A549 (cell line): Measurements from ENCODE around the gene DPP10. TPM values are rescaled to one million over a fixed set of nuclear protein-coding genes. Genes with fewer than 3 reads are reported as not detected.

Source experiments
- ATAC-seq, 2 experiments: fragments of 200-7000 bp in 1 of 2; fragments of >200 bp in 1 of 2; cut with Nextera tagmentation in 1 of 2; cut with Tn5 transposase in 1 of 2; 3 replicates each; pipeline versions ENCODE4 v1.8.0 to v1.9.1; 2018 to 2020; ENCODE audit warnings: mild to moderate bottlenecking in 1 of 2, moderate library complexity in 1 of 2
- CTCF ChIA-PET: fragments of 300-600 bp; sonication (Branson Sonifier 250); formaldehyde crosslinking; extraction: SDS; loops from one replicate; lab custom pipeline; 2021; ENCODE audit warnings: antibody characterized with exemption, inconsistent platforms; lab: Yijun Ruan, JAX
- POLR2A ChIA-PET: fragments of 350-600 bp; formaldehyde crosslinking; extraction: SDS; loops from one replicate; lab custom pipeline; 2021; ENCODE audit warnings: antibody characterized with exemption, inconsistent platforms; lab: Yijun Ruan, JAX
- DNase-seq, 2 experiments: peaks; one replicate each; pipeline versions ENCODE4 v3.0.0 to v3.0.0-alpha.2; 2011 to 2016; ENCODE audit warnings: low read depth in 1 of 2, low spot score in 1 of 2
- FAIRE-seq: peaks from 2 replicates; lab custom pipeline; 2011; peaks lifted over from hg19 to GRCh38; lab: Jason Lieb, UNC
- H3K27ac ChIP-seq, 2 experiments: fragments of >200 bp; sonication (Bioruptor Twin); formaldehyde crosslinking; 3 replicates each; pipeline ENCODE4 v1.5.1; 2016 to 2017
- H3K4me1 ChIP-seq: fragments of >200 bp; sonication (Bioruptor Twin); formaldehyde crosslinking; 3 replicates; pipeline ENCODE4 v1.6.1; 2016
- H3K4me2 ChIP-seq: fragments of >200 bp; sonication (Bioruptor Twin); formaldehyde crosslinking; 3 replicates; pipeline ENCODE4 v1.6.1; 2016
- H3K4me3 ChIP-seq: fragments of >200 bp; sonication (Bioruptor Twin); formaldehyde crosslinking; 3 replicates; pipeline ENCODE4 v1.5.1; 2016
- H3K9me3 ChIP-seq: fragments of >200 bp; sonication (Bioruptor Twin); formaldehyde crosslinking; 3 replicates; pipeline ENCODE4 v1.6.1; 2016
- BHLHE40 ChIP-seq: IDR thresholded peaks from 2 replicates; pipeline ENCODE4 v1.6.1; 2012; ENCODE audit warnings: low read depth, low read length, inconsistent platforms
- CEBPB ChIP-seq, 2 experiments: fragments of >200 bp in 1 of 2; sonication (Bioruptor Twin) in 1 of 2; formaldehyde crosslinking in 1 of 2; IDR thresholded peaks; 2 replicates each; pipeline ENCODE4 v1.6.1; 2012 to 2016
- CHD4 ChIP-seq: fragments of 200-600 bp; sonication (generic); IDR thresholded peaks from 2 replicates; pipeline ENCODE4 v1.6.1; 2016; ENCODE audit warnings: antibody characterized with exemption, mild to moderate bottlenecking, borderline replicate concordance
- EHMT2 ChIP-seq: fragments of 200-600 bp; sonication (generic); IDR thresholded peaks from 2 replicates; pipeline ENCODE4 v1.6.1; 2016; ENCODE audit warnings: antibody characterized with exemption, low read depth, mild to moderate bottlenecking, moderate library complexity
- ELK1 ChIP-seq: fragments of 150-350 bp; IDR thresholded peaks from 2 replicates; pipeline ENCODE4 v1.6.1; 2014; ENCODE audit warnings: low read depth, mild to moderate bottlenecking, low read length
- FOXS1 ChIP-seq: fragments of 250-450 bp; sonication (Bioruptor Pico); IDR thresholded peaks from 2 replicates; pipeline ENCODE4 v1.5.0; 2020; ENCODE audit warnings: mild to moderate bottlenecking, moderate library complexity
- GATA3 ChIP-seq: IDR thresholded peaks from 2 replicates; pipeline ENCODE4 v1.6.1; 2012; ENCODE audit warnings: borderline replicate concordance
- HDAC2 ChIP-seq: fragments of 200-600 bp; sonication (generic); IDR thresholded peaks from 2 replicates; pipeline ENCODE4 v1.6.1; 2016
- HOXB13 ChIP-seq: fragments of 250-450 bp; sonication (Bioruptor Pico); IDR thresholded peaks from 2 replicates; pipeline ENCODE4 v1.5.0; 2020; ENCODE audit warnings: low read depth, mild to moderate bottlenecking, moderate library complexity
- HOXB5 ChIP-seq: fragments of 250-450 bp; sonication (Bioruptor Pico); IDR thresholded peaks from 2 replicates; pipeline ENCODE4 v1.5.0; 2020; ENCODE audit warnings: mild to moderate bottlenecking, moderate library complexity
- JUNB ChIP-seq: fragments of >200 bp; sonication (Bioruptor Twin); formaldehyde crosslinking; IDR thresholded peaks from 2 replicates; pipeline ENCODE4 v1.6.1; 2016
- KDM1A ChIP-seq: fragments of 200-600 bp; sonication (generic); IDR thresholded peaks from 2 replicates; pipeline ENCODE4 v1.6.1; 2016; ENCODE audit warnings: low read depth, mild to moderate bottlenecking
- KDM5A ChIP-seq: fragments of 200-600 bp; sonication (generic); IDR thresholded peaks from 2 replicates; pipeline ENCODE4 v1.6.1; 2016; ENCODE audit warnings: antibody characterized with exemption, mild to moderate bottlenecking
- MAFK ChIP-seq: fragments of 450-650 bp; IDR thresholded peaks from 2 replicates; pipeline ENCODE4 v1.6.1; 2014; ENCODE audit not compliant: partially characterized antibody
- MAX ChIP-seq: IDR thresholded peaks from 2 replicates; pipeline ENCODE4 v1.6.1; 2012
- MAZ ChIP-seq: fragments of 150-350 bp; IDR thresholded peaks from 2 replicates; pipeline ENCODE4 v1.6.1; 2014; ENCODE audit warnings: antibody characterized with exemption, low read depth, low read length, borderline replicate concordance
- NFE2L2 ChIP-seq: fragments of 150-350 bp; conservative IDR thresholded peaks from 2 replicates; pipeline ENCODE4 v1.6.1; 2014; ENCODE audit warnings: low read length
- NPAS2 ChIP-seq: fragments of 250-450 bp; sonication (Bioruptor Pico); IDR thresholded peaks from 2 replicates; pipeline ENCODE4 v1.8.0; 2022; ENCODE audit warnings: mild to moderate bottlenecking, moderate library complexity, borderline replicate concordance
- NR3C1 ChIP-seq: fragments of >200 bp; sonication (Bioruptor Twin); formaldehyde crosslinking; IDR thresholded peaks from 3 replicates; pipeline ENCODE4 v1.6.1; 2017
- PHF8 ChIP-seq: fragments of 200-600 bp; sonication (generic); IDR thresholded peaks from 2 replicates; pipeline ENCODE4 v1.6.1; 2016; ENCODE audit warnings: low read depth, mild to moderate bottlenecking, antibody characterized with exemption, moderate library complexity, borderline replicate concordance
- POLR2A ChIP-seq: IDR thresholded peaks from 2 replicates; pipeline ENCODE4 v1.6.1; 2012; ENCODE audit warnings: mild to moderate bottlenecking, low read length
- RAD21 ChIP-seq, 2 experiments: fragments of >200 bp in 1 of 2; sonication (Bioruptor Twin) in 1 of 2; formaldehyde crosslinking in 1 of 2; IDR thresholded peaks in 1 of 2; conservative IDR thresholded peaks in 1 of 2; 2 replicates in 1 of 2; 3 replicates in 1 of 2; pipeline ENCODE4 v1.6.1; 2012 to 2018; ENCODE audit warnings: inconsistent platforms in 1 of 2
- RFX5 ChIP-seq: fragments of 450-650 bp; IDR thresholded peaks from 2 replicates; pipeline ENCODE4 v1.7.1; 2014; ENCODE audit warnings: antibody characterized with exemption, mild to moderate bottlenecking, moderate library complexity
- ZNF302 ChIP-seq: fragments of 250-450 bp; sonication (Bioruptor Pico); IDR thresholded peaks from 2 replicates; pipeline ENCODE4 v1.9.0; 2021; ENCODE audit warnings: inconsistent platforms, mild to moderate bottlenecking, moderate library complexity
- WGBS: methylation state at CpG from one replicate; pipeline ENCODE4 v1.1.6; 2017; ENCODE audit errors: missing lambda C conversion rate; 5-methylcytosine and 5-hydroxymethylcytosine counted together
- polyA plus RNA-seq, 4 experiments: library from polyadenylated mRNA; depleted of rRNA in 3 of 4; stranded (reverse); fragments of >200 nt; fragmentation: RNase III in 1 of 4; extraction: RNeasy Plus Mini Kit Qiagen cat#74134 plus additional on column Dnase treatment in 1 of 4; gene quantifications; 2 replicates in 3 of 4; 3 replicates in 1 of 4; pipeline ENCODE4 v1.2.3, GENCODE V29; 2011 to 2017

DPP10 gene
- polyA plus RNA-seq, 2 of the 4 experiments (the other 2 are of a cell fraction): not detected

DNA sequence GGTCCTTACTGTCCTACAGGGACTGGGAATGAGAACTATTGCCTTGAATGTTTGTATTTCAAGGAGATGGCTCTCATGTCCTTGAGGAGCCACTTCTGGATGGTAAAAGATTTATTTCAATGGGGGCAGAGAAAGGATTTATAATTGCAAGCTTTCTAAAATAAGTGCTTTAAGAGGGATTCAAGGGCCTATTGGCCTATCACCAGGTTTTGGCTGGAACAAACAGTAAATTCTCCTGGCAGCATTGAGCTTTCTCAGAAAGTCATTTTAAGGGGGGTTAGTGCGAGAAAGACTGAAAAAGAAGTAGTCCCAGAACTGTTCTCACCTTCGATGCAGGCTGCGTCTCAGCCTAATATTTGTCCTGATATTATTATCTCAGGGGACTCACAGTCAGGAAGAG is 29.8 kb downstream of the DPP10 start (continued):
- no peak for TF ChIP-seq GATA3
- no peak for TF ChIP-seq NFE2L2
- no peak for TF ChIP-seq ZNF302 (CRISPR knock-in tag)

- no peak for ATAC-seq
- TF ChIP-seq HOXB13 (CRISPR knock-in tag) (no peak), EHMT2 (no peak), PHF8 (no peak), NPAS2 (CRISPR knock-in tag) (no peak), HOXB5 (CRISPR knock-in tag) (no peak), KDM5A (no peak), MAFK (no peak), CEBPB (IDR thresholded peaks at IDR 0.05) (no peak), JUNB (no peak), RAD21 (conservative IDR thresholded peaks at IDR 0.05 in 1 of 2, IDR thresholded peaks at IDR 0.05 in 1 of 2) (no peak), RFX5 (no peak), POLR2A (no peak), KDM1A (no peak), ELK1 (no peak), NR3C1 (no peak), CHD4 (no peak)
- 0% methylated on average over 1 of the region's 1 CpG for WGBS
- Histone ChIP-seq H3K27ac (no peak overlapping the region), H3K9me3 (no peaks in the 10 kb centered on the region), H3K4me2 (no peak overlapping the region), H3K4me1 (no peaks in the 10 kb centered on the region), H3K4me3 (no peak overlapping the region)
- DNase-seq: no peak
- ChIA-PET POLR2A (no interaction called here), CTCF (no interaction called here)
- FAIRE-seq: no peak
Observed at GRCh38 chr2:114472726-114473125, 30.3 kb downstream of the DPP10 start.

- no peak for TF ChIP-seq MAFK
- no peak for TF ChIP-seq FOXS1 (CRISPR knock-in tag)
- no peak for TF ChIP-seq MAZ
- no peak for TF ChIP-seq EHMT2
- TF ChIP-seq PHF8: no peak
- TF ChIP-seq NR3C1: no peak
- no peak for TF ChIP-seq BHLHE40
- no peak for TF ChIP-seq HDAC2
- no peak for TF ChIP-seq GATA3
- no peak for TF ChIP-seq MAX
- TF ChIP-seq NPAS2 (CRISPR knock-in tag): no peak
- H3K27ac ChIP-seq: no peak overlapping the region
- CTCF ChIA-PET: no interaction called here
- no peak overlapping the region for H3K4me3 ChIP-seq
- FAIRE-seq (no peak), DNase-seq (no peak), ATAC-seq (no peak)
- no peaks in the 10 kb centered on the region for H3K4me1 ChIP-seq
- no peak overlapping the region for H3K4me2 ChIP-seq
- POLR2A ChIA-PET: no interaction called here
- no peaks in the 10 kb centered on the region for H3K9me3 ChIP-seq
- 20% methylated on average over 3 of the region's 3 CpGs for WGBS
Observed at GRCh38 chr2:114488841-114489530, 46.5 kb downstream of the DPP10 start.
